ENCODE data around the gene C1orf226. TPM values are rescaled to one million over a fixed set of nuclear protein-coding genes. Genes with fewer than 3 reads are reported as not detected.

Gene C1orf226
- total RNA-seq (2012; rRNA removed) (under 0.01 TPM in 1 of 2 replicates, not detected in the other), polyA plus RNA-seq (2012; rRNA removed) (0.10 and 0.13 TPM in 2 replicates), Bru-seq, nascent RNA (percentile 17 among the genes with signal in this experiment), BruChase-seq, experiment 1, labeled RNA remaining after a 6-hour chase (percentile 18 among the genes with signal in this experiment), BruChase-seq, experiment 2, labeled RNA remaining after a 2-hour chase (percentile 18 among the genes with signal in this experiment)
- 0.03 and 0.12 TPM in 2 replicates for polyA plus RNA-seq (2012; cell fraction: cytosol; rRNA removed)
- 0.22 and 0.53 TPM in 2 replicates for polyA plus RNA-seq (2012; cell fraction: nucleus; rRNA removed; ENCODE audit: low replicate concordance)
- long read RNA-seq = 0 reads

GRCh38 chr1:162381383-162381782 lies at the start of gene C1orf226:
Gene C1orf226 (plus strand): TSS chr1:162381728. CDS start chr1:162381902, 174 bp downstream.
- Histone ChIP-seq H2AFZ (replicated peaks; ENCODE audit: low read length, poor library complexity) (no peak within 1 kb of the TSS), H4K5ac (ENCODE audit: low read depth, low read length) (no peak within 1 kb of the TSS), H2BK120ac (ENCODE audit: low read depth, low read length) (no peak within 1 kb of the TSS), H3K18ac (ENCODE audit: low read depth, low read length) (no peak within 1 kb of the TSS), H2BK5ac (ENCODE audit: low read depth, low read length, poor library complexity, severe bottlenecking) (no peak within 1 kb of the TSS), H3K4me2 (ENCODE audit: low read depth, low read length) (no peak within 1 kb of the TSS), H3K27ac (ENCODE audit: insufficient read depth, low read length) (no peak within 1 kb of the TSS), H3K23ac (ENCODE audit: low read depth, low read length) (no peak within 1 kb of the TSS), H4K91ac (ENCODE audit: insufficient read depth, low read depth, low read length) (no peak within 1 kb of the TSS), H2AK5ac (ENCODE audit: low read depth, low read length) (no peak within 1 kb of the TSS), H4K8ac (ENCODE audit: low read depth in 2 of 2, low read length in 2 of 2) (no peak within 1 kb of the TSS), H3K9me1 (ENCODE audit: insufficient read depth, low read length) (no peaks in the 10 kb centered on the region), H3K27me3 (ENCODE audit: control insufficient read depth, insufficient read depth, low read length) (peaks cover 29% of the 10 kb centered on the region), H3K4ac (ENCODE audit: low read depth, low read length) (no peak within 1 kb of the TSS), H2BK15ac (ENCODE audit: low read depth, low read length) (no peak within 1 kb of the TSS), H3K9ac (ENCODE audit: low read depth, low read length) (no peak within 1 kb of the TSS), H4K20me1 (ENCODE audit: insufficient read depth, low read length) (no peaks in the 10 kb centered on the region), H2BK20ac (ENCODE audit: low read depth, low read length) (no peak within 1 kb of the TSS), H2AK9ac (replicated peaks; ENCODE audit: low read depth, low read length, poor library complexity) (no peak within 1 kb of the TSS), H3K14ac (replicated peaks; ENCODE audit: low read depth, low read length) (no peak within 1 kb of the TSS), H3K56ac (ENCODE audit: extremely low read depth, insufficient read depth, low read length) (no peak within 1 kb of the TSS), H3K36me3 (ENCODE audit: control insufficient read depth, insufficient read depth, low read length) (no peaks in the 10 kb centered on the region), H3K4me3 (ENCODE audit: insufficient read depth, low read depth, low read length) (no peak within 1 kb of the TSS), H3K9me3 (ENCODE audit: control insufficient read depth, insufficient read depth, low read length) (no peaks in the 10 kb centered on the region), H3K79me1 (ENCODE audit: low read depth in 1 of 2, low read length in 2 of 2) (no peaks in the 10 kb centered on the region), H3K4me1 (ENCODE audit: control insufficient read depth, insufficient read depth, low read length) (no peaks in the 10 kb centered on the region)
- TF ChIP-seq CHD1 (IDR thresholded peaks at IDR 0.05; ENCODE audit: low read depth, low read length) = no peak
- no peak for TF ChIP-seq RCOR1 (IDR thresholded peaks at IDR 0.05; ENCODE audit: insufficient replicate concordance, low read length)
- TF ChIP-seq POLR2A (IDR thresholded peaks at IDR 0.05; ENCODE audit: low read depth, low read length) = no peak
- TF ChIP-seq ELK1 (IDR thresholded peaks at IDR 0.05; ENCODE audit: borderline replicate concordance, low read depth, low read length) = no peak
- no peak for TF ChIP-seq FOS (IDR thresholded peaks at IDR 0.05; ENCODE audit: low read depth, low read length)
- TF ChIP-seq MAFK (IDR thresholded peaks at IDR 0.05; ENCODE audit: low read depth, low read length) = no peak
- no peak for TF ChIP-seq USF2 (IDR thresholded peaks at IDR 0.05; ENCODE audit: low read depth, low read length)
- TF ChIP-seq RAD21 (IDR thresholded peaks at IDR 0.05; ENCODE audit: low read length) = no peak
- TF ChIP-seq MAZ (IDR thresholded peaks at IDR 0.05; ENCODE audit: borderline replicate concordance, low read depth, low read length) = no peak
- TF ChIP-seq RFX5 (IDR thresholded peaks at IDR 0.05; ENCODE audit: low read depth, low read length) = no peak
- no peak for TF ChIP-seq BHLHE40 (IDR thresholded peaks at IDR 0.05; ENCODE audit: low read depth, low read length)
- no peak for TF ChIP-seq CTCF (conservative IDR thresholded peaks at IDR 0.05; ENCODE audit: low read depth, low read length)
- no peak for TF ChIP-seq CEBPB (IDR thresholded peaks at IDR 0.05; ENCODE audit: low read depth, low read length)
- TF ChIP-seq SMC3 (IDR thresholded peaks at IDR 0.05; ENCODE audit: low read depth, low read length) = no peak
- no peak for TF ChIP-seq MXI1 (IDR thresholded peaks at IDR 0.05; ENCODE audit: borderline replicate concordance, low read depth, low read length)
- in situ Hi-C loops (cut with MboI; ENCODE audit: low sequenced_read_pairs) (loop anchor here (25.0 kb wide), 1 partner anchor 594 kb away; no protein-coding TSS in a partner anchor), intact Hi-C loops (cut with micrococcal nuclease) (no loop called here), dilution Hi-C loops (cut with HindIII; ENCODE audit: low sequenced_read_pairs, unreplicated experiment) (no loop called here)
- no TSS peak for BruUV-seq (replicated peaks)
- POLR2A ChIA-PET (ENCODE audit: unreplicated experiment) = no interaction called here
- DNase-seq (no peak), ATAC-seq (ENCODE audit: low read depth) (no peak)
- CTCF ChIA-PET = interaction anchor here (1.4 kb wide), 1 partner anchor 24 kb away, joined by 6 read pairs; no protein-coding TSS in a partner anchor
- no CpG with 5 or more reads among the region's 3 CpGs for WGBS, 2 experiments (ENCODE audit: extremely low coverage in 2 of 2, insufficient read length in 1 of 2)

Data from IMR-90 (cell line).